DMS114 treated with DMSO at 0.1 percent for 48 hours (cell line): ENCODE measurements around the gene TNNT1.
A peak's percentile ranks its signal among the peaks of the same experiment; 100 is the strongest.
"Not testable (repeated sequence)": the region's sequence is repeated elsewhere in the genome, so short reads cannot be mapped to it uniquely, and the experiment has no call there.

Experiments used
- DNase-seq: peaks from one replicate; lab custom pipeline; 2025; ENCODE audit not compliant: unreplicated experiment; lab: John Stamatoyannopoulos, UW

TNNT1 gene

DNA sequence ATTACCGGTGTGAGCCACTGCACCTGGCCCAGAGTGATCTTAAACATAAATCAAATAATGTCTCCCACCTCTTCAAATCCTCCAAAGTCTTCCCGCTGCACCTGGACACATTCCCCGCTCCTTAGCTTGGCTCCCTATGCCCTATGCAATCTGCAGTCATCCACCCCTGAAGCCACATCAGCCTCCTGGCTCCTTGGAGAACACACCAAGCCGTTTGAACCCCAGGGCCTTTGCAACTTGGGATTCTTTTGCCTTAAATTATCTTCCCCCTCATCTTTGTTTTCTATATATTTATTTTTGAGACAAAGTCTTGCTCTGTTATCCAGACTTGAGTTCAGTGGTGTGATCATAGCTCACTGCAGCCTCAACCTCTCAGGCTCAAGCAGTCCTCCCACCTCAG is 20.1 kb upstream of the TNNT1 start:
- no peak for DNase-seq

DNA sequence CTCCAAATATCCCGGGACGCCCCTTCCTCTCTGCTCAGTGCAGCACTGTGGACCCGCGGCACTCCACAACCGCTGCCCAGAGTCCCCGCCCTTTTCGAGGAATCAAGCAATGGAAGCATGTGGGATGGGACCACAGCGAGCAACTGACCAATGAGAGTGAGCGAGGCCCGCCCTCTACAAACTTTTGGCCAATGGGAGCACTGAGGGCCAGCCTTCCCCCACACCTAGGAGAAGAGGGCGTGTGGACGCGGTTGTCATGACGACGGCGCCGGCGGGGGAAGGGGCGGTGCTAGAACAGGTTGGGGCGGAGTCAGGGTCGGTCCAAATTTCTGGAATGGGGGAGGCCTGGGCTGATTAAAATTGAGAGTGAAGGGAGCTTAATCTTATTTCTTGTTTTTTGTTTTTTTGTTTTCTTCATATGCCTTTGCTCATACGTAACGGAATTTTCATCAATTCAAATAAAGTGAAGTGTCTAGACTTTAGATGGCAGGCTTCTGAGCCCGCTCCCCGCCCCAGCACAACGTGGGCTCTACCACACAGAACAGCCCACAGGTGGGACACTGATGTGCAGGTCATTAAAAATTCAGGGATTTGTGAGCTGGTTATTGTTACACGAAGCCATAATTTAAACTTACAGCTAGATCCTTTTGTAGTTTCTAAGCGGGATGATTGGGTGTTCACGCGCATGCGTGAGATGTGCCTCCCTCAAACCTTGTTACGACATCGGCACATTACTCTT is 17.7 kb upstream of the TNNT1 start, which contains the start of gene DNAAF3:
DNAAF3 (minus strand) TSS at position 84 of the 739 bp plus-strand sequence. CDS start 200 bp downstream, outside the sequence.
- peak; percentile 98 for DNase-seq

DNA sequence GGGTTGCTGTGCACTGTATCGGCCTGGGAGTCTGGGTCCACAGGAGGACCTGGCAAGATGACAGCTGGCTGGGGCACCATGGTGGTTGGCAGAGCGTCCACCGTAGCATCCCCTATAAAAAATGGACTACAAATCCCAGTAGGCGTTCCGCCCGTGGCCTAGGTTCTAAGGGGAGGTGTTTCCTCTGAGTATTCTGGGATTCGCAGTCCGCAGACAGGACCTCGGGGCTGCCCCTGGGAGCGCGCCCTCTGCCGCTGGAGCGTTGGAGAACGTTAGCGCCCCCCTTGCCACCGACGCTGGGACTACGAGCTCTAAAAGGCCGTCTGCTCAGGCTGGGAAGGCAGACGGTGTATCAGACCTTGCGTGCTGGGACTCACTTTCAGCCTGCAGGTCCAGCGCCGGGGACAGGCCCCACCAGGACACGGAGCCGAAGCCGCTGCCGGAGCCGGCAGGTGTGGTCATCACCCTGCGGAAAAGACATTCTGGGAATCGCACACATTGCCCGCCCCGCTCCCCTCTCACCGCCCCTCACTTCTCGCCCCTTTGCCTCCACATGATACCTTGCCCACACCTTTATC is 17.0 kb upstream of the TNNT1 start:
- DNase-seq, result peak; percentile 87

DNA sequence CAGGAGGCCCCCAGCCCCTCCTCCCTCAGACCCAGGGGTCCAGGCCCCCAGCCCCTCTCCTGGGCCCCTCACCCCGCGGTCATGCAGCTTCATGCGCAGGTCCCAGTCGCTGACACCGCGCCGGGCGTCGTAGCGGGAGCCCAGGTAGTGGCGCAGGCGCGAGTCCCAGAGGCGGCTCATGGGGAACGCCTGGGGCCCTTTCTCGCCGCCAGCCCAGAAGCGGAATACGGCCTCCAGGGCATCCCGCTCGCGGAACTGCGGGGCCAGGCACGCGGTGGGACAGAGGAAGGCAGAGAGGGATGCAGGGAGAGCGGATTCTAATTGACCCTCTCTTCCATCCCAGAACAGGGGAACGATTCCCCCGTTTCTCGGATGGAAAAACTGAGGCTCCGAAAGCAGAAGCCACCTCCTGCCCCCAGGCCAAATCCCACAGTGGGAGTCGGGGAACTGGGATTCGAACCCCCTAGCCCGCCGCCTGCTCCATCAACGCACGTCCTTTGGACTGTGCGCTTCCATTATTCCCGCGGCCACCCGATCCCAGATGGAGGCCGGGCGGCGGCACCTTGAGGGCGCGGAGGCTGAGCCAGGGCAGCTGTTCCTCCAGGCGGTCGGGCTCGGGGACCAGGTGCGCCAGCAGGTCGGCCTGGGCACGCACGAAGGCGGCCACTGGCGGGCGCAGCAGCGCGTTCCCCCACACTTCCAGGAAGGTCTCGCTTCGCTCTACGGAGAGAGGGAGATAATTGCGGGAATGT is 12.7 kb upstream of the TNNT1 start:
- DNase-seq, result no peak

DNA sequence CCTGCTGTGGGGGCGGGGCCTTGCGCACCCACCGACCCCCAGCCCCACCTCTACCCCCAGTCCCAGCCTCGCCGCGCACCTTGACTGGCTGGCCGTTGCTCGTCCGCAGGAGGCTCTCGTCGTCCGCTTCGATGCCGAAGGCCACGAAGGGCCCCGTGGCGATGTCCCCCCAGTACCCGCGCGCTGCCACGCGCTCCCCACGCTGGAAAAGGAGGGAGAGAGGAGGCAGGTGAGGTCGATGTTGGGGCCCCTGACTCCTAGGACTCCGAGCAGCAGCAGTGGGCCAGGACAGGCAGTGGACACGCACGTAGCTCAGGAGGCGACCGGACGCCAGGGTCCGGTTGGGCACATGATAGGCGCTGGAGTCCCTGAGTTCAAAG is 12.0 kb upstream of the TNNT1 start:
- DNase-seq, result no peak

DNA sequence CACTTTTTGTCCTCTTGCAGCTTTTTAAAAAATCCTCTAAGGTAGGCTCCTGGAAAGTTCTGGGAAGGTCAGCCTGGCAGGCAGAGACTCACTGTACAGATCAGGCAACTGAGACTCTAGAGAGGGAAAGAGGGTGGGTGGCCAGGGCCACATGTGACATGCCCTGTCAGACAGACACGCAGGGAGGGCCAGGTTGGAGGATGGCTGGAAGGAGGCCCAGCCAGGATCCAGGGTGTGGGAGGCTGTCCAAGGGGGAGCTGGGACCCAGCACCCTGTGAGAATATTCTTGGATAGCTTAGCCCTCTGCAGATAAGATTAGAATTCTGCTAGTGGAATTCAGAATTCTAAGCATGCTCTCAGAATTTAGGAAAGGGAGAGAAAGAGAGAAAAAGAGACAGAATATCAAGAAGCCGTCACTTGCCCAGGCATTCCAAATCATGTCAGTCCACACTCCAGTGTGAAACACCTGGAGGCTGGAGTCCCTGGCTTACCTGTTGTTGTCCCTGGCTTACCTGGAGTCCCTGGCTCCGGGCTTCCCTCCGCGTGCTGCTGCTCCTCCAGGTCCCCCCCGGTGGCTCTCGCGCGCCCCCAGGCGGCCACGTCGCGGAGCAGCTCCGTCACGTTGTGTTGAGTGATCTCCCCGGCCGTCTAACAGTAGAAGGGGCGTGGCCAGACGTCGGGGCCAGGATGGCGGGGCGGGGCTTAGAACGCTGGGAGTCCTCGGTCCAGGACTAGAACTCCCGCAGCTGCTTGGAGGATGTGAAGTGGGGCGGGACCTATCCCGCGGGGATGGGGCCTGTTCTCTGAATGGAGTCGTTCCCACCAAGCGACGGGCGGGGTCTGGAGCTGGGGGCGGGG is 11.4 kb upstream of the TNNT1 start:
- DNase-seq, result peak; percentile 91

DNA sequence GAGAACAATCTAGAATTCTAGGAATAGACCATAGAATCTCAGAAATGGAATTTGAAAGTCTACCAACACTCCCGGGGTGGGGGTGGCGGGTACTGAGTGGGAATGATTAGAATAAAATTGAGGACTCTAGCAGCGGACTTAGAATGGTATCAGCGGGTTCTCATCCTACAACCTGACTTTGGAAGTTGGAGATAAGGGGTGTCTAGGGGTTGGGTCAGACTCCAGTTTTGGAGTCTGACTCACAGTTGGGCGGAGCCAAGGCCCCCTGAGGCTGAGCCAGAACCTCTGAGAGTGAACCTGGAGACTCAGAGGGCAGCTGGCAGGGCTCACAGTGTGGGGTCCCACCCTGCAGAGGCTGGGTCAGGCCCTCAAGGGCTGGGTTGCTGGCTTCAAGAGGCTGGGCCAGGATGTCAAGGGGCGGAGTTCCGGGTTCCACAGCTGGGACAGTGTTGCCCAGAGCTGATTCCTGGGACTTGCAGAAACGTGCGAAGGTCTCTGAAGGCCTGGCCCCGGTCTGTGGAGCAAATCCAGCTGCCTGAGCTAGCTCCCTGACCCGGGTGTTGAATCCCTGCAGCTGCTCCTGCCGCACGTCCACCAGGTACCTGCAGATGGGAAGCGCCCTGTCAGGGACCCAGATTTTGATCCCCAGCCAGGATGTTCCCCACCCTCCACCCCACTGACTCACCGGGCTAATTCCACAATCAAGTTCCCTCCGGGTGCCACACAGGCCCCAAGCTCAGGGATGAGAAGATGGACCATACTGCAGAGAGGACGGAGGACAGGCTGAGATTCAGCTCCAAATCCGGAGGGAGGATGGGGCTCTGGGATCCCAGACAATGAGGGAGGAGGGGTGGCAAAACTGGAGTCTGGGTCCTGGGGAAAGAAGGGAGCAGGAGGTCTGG is 10.1 kb upstream of the TNNT1 start:
- DNase-seq, result no peak

DNA sequence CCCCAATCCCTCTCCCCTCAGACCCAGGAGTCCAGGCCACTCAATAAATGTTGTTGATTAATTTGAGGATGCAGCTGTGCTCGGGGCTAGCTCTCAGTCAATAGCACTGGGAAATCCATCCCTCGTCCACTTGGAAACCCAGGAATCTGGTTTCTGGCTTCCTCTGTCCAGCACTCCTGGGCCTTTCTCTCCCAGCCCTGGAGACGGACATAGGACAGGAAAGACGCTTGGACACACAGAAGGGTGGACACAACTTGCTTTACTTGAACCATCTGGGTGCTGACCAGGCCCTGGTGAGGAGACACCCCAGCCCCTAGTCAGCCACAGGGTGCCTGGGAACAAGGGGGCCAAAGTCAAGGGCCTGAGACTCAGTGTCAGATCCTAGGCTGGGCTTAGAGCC is 9.4 kb upstream of the TNNT1 start:
- DNase-seq, result no peak

DNA sequence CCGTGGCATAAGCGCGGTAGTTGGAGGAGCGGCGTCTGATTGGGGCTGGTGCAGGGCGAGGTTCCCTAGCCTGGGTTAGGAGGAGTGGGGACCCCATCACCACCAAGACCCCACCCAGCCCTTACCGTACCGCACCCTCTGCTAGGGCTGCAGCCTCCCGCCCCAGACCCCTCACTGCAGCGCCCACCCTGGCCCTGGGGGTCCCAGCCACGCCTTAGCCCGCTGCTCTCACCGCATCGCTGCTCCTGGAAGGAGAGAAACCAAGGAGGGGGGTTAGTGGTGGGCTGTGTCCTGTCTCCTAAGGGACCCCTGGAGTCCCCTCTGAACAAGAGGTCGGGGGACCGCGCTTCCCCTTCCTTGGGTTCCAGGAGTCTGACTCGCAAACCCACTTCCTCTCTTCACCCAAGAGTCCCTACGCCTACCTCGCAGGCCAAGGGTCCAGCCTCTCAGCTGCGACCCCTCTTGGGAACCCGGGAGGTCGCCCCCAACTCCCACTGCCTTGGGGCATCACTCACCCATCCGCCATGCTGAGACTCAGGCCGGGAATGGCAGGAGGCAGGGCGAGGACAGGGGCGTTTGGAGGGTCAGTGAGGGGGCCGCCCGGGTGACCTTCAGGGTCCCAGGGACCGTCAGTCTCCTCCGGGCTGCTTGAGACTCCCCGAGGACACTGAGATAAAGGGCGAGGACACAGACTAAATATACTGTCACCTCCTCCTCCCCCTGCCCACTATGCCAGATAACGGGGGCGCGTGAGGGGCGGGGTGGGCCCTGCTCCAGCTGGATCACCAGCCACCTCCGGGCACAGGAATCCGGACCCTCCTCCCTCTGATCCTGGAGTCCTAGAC is 8.3 kb upstream of the TNNT1 start, which contains the start of gene TNNI3:
TNNI3 (minus strand) TSS at position 669 of the 845 bp plus-strand sequence; CDS start at position 526, 143 bp downstream.
- DNase-seq, result no peak

DNA sequence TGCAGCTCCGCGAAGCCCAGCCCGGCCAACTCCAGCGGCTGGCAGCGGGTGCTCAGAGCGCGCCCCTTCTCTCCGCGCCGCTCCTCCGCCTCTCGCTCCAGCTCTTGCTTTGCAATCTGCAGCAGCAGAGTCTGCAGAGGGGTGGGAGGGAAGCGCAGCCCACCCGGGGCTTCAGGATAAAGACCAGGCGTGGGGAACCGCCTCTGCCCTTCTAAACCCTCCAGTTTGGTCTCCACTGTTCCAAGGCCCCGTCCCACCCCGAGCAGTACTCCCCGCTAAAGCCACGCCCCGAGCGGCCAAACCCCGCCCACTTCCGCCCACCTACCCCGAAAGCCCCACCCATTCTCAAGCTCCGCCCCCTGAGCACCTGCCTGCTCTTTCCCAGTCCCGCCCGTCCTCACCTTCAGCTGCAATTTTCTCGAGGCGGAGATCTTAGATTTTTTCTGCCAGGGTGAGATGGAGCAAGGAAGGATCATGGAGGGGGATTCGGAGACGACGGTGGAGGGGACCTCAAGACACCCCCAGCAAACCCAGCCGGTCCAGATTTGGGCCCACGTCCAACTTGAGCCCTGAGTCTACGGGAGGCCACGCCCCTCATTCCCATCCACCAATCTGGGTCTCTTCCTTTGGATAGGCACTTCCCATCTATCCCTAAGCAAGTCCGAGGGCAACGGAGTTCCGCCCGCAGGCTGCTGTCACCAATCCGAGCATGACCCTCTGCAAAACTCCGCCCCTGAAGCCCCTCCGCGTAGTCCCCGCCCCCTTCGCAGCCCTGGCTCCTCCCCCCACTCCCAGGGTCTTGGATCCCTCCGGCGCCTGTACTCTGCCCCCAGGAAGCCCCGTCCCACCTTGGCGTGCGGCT is 7.4 kb upstream of the TNNT1 start:
- no peak for DNase-seq

DNA sequence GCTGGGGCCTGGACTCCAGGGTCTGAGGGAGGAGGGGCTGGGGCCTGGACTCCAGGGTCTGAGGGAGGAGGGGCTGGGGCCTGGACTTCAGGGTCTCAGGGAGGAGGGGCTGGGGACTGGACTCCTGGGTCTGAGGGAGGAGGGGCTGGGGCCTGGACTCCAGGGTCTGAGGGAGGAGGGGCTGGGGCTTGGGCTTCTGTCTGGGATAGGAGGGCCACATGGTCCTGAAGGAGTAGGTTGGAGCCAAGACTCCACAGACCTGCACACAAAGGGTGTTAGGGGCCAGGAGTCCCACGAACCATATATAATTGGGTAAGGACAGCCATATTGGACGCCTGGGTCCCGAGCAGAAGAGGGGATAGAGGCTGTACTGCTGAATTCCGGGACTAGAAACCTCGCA is 6.8 kb upstream of the TNNT1 start:
- not testable (repeated sequence) for DNase-seq

DNA sequence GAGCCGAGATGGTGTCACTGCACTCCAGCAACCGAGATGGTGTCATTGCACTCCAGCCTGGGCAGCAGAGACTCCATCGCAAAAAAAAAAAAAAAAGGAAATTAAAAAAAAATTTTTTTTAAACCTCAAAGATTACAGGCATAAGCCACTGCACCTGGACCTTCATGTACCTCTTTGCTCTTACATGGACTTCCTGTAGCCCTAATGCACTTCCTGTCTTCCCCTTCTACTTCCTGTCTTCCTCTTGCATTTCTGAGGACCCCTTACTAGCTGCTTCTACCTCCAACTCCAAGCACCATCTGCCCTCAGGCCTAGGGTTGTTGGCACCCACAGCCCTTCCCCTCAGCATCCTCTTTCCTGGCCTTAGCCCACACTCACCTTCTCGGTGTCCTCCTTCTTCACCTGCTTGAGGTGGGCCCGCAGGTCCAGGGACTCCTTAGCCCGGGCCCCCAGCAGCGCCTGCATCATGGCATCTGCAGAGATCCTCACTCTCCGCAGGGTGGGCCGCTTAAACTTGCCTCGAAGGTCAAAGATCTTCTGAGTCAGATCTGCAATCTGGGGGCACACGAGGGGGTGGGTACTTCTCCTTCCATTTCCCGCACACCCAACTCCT is 4.8 kb upstream of the TNNT1 start:
- no peak for DNase-seq

DNA sequence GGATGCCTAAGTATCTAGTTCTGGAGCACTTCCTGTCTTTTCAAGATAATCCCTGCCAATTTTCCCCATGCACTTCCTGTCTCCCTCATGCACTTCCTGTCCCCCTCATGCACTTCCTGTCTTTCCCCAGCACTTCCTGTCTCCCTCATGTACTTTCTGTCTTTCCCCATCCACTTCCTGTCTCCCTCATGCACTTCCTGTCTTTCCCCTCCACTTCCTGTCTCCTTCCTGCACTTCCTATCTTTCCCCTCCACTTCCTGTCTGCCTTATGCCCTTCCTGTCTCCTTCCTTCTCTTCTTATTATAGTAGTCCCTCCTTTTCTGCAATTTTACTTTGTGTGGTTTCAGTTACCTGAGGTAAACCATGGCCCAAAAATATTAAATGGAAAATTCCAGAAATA is 3.0 kb upstream of the TNNT1 start:
- peak; percentile 50 for DNase-seq

DNA sequence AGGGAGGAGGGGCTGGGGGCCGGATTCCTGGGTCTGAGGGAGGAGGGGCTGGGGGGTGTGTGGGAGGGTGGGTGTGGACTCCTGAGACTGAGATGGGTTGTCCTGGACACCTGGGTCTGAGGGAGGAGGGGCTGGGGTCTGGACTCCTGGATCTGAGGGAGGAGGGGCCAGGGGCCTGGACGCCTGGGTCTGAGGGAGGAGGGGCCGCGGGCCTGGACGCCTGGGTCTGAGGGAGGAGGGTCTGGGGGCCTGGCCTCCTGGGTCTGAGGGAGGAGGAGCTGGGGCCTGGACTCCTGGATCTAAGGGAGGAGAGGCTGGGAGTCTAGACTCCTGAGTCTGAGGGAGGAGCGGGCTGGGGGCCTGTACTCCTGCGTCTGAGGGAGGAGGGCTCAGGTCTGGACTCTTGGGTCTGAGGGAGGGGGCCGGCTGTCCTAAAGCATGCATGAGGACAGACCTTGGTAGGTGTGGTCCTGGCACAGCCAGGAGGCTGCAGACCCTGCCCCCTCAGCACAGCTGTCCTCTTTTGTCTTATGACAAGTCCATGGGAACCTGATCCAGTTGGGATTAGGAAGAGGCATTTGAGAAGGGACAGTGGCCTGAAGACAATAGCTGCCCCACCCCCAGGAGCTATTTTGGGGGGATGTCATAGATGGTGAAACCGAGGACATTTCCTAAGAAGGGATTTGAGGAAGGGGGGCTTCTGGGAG is 1.3 kb downstream of the TNNT1 start:
- DNase-seq, result no peak

DNA sequence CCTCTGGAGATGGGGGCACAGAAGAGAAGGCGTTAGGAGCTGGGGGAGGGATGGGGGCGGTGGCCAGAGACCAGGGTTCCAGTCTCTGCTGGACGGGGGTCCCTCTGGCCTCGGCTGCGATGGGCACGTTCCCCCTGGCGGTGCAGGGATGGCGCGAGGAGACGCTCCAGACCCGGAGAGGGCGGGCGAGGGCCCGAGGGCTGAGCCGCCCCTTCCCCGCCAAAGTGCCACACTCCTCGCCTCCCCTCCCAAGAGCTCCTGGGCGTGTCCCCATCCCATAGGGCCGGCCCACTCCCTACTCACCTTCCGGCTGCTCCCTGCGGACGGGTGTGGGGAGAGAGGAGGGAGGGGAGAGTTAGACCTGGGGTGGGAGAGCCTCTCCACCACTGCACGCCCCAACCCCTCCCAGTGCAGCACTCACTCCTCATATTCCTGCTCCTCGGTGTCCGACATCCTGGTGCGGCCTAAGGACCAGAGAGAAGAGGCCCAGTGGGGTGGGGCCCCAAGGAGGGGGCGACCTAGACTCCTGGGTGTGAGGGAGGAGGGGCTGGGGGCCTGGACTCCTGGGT is 2.2 kb downstream of the TNNT1 start:
- peak; percentile 65 for DNase-seq

DNA sequence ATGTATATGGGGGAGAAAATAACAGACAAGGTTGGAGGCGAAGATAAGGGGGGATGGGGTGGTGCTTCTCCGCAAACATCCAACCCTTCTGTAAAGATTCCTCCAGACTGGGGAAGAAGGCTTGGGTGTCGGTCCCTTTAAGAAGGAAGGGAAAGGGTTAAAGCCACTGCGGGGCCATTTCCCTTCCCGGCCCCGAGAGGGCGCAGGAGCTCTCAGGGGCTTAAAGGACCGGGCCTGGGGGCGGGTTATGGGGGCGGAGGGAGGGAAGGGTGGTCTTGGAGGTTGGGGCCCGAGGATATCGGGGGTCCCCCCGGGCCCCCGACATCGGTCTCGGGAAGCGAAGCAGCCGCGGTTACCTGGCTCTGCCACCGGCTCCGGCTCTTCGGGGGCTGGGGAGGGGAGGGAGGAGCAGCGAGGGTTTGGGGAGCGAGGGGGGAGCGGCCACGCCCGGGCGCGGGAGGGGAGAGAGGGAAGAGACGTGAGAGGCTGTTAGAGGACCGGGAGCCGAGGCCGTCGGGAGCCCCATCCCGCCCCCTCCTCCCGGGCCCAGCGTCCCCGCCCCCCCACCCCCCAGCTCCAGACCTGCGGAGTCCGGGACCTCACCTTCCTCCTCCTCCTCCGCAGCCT is 2.8 kb downstream of the TNNT1 start:
- DNase-seq, result peak; percentile 54
